B cell (primary cell): ENCODE results near the gene HERC4. TPM values are rescaled to one million over a fixed set of nuclear protein-coding genes. Genes with fewer than 3 reads are reported as not detected.
"Not testable (repeated sequence)": the region's sequence is repeated elsewhere in the genome, so short reads cannot be mapped to it uniquely, and the experiment has no call there.

Experiments used
- ATAC-seq: fragments of 200-7000 bp; cut with Tn5 transposase; one replicate; pipeline ENCODE4 v1.10.0; 2021; ENCODE audit warnings: low read depth, mild to moderate bottlenecking, moderate number of reproducible peaks, moderate library complexity
- CTCF ChIA-PET: fragments of 350-600 bp; sonication (Branson Sonifier 250); formaldehyde crosslinking; loops from one replicate; lab custom pipeline; 2021; ENCODE audit warnings: antibody characterized with exemption, inconsistent platforms; lab: Charles Lee
- POLR2A ChIA-PET: fragments of 350-600 bp; sonication (Branson Sonifier 250); formaldehyde crosslinking; loops from one replicate; lab custom pipeline; 2021; ENCODE audit warnings: antibody characterized with exemption; lab: Charles Lee
- DNase-seq: peaks from one replicate; pipeline ENCODE4 v3.0.0; 2013
- H2AFZ ChIP-seq: 2 replicates; pipeline ENCODE4 v1.6.1; 2012; ENCODE audit warnings: mild to moderate bottlenecking, low read depth, low read length; ENCODE audit not compliant: insufficient read depth, poor library complexity, severe bottlenecking
- H3K27ac ChIP-seq, 2 donors: 1 replicate in 1 of 2; 2 replicates in 1 of 2; pipeline ENCODE4 v1.5.1; 2012 to 2013; ENCODE audit warnings: low read length in 2 of 2, mild to moderate bottlenecking in 2 of 2, moderate library complexity in 1 of 2
- H3K27me3 ChIP-seq, 4 experiments: fragments of 200-600 bp in 1 of 4; sonication (generic) in 1 of 4; replicated peaks in 1 of 4; 1 replicate in 2 of 4; 2 replicates in 2 of 4; pipeline versions ENCODE4 v1.6.1 to v1.7.0; 2013 to 2016; ENCODE audit warnings: low read length in 3 of 4, mild to moderate bottlenecking in 2 of 4, mixed read lengths in 1 of 4, moderate library complexity in 1 of 4; ENCODE audit not compliant: insufficient read depth in 4 of 4, control insufficient read depth in 3 of 4; ENCODE audit errors: control extremely low read depth in 1 of 4
- H3K36me3 ChIP-seq, 2 experiments: replicated peaks in 1 of 2; 1 replicate in 1 of 2; 2 replicates in 1 of 2; pipeline versions ENCODE4 v1.6.1 to v1.7.1; 2013; ENCODE audit warnings: low read length in 1 of 2; ENCODE audit not compliant: insufficient read depth in 2 of 2, control insufficient read depth in 1 of 2; ENCODE audit errors: control extremely low read depth in 1 of 2, extremely low read depth in 1 of 2
- H3K4me1 ChIP-seq, 2 donors: fragments of 200-600 bp in 1 of 2; sonication (generic) in 1 of 2; 1 replicate in 1 of 2; 2 replicates in 1 of 2; pipeline versions ENCODE4 v1.5.1 to v1.6.1; 2013 to 2017; ENCODE audit warnings: low read length in 2 of 2; ENCODE audit not compliant: control insufficient read depth in 2 of 2, insufficient read depth in 2 of 2
- H3K4me2 ChIP-seq: replicated peaks from 2 replicates; pipeline ENCODE3; 2012; ENCODE audit warnings: mild to moderate bottlenecking, low read depth, low read length; ENCODE audit not compliant: poor library complexity, severe bottlenecking
- H3K4me3 ChIP-seq, 5 experiments: fragments of 200-600 bp in 1 of 5; sonication (generic) in 1 of 5; 1 replicate in 3 of 5; 2 replicates in 2 of 5; pipeline versions ENCODE4 v1.5.1 to v1.7.0; 2011 to 2016; ENCODE audit warnings: low read length in 4 of 5, mild to moderate bottlenecking in 4 of 5, low read depth in 2 of 5, control low read depth in 1 of 5, moderate library complexity in 1 of 5; ENCODE audit not compliant: insufficient read depth in 1 of 5; ENCODE audit errors: control extremely low read depth in 1 of 5, extremely low read depth in 1 of 5
- H3K79me2 ChIP-seq: fragments of 200-600 bp; sonication (generic); one replicate; pipeline ENCODE4 v1.6.0; 2016; ENCODE audit warnings: low read length; ENCODE audit not compliant: control insufficient read depth, insufficient read depth
- H3K9ac ChIP-seq: fragments of 200-600 bp; sonication (generic); 2 replicates; pipeline ENCODE4 v1.6.1; 2017; ENCODE audit warnings: mild to moderate bottlenecking, low read length, moderate library complexity
- H3K9me3 ChIP-seq, 3 donors: one replicate each; pipeline versions ENCODE4 v1.6.1 to v1.7.1; 2013; ENCODE audit warnings: low read length in 2 of 3; ENCODE audit not compliant: control insufficient read depth in 2 of 3, insufficient read depth in 1 of 3; ENCODE audit errors: control extremely low read depth in 1 of 3
- H4K20me1 ChIP-seq: 2 replicates; pipeline ENCODE4 v1.6.0; 2012; ENCODE audit warnings: mild to moderate bottlenecking, low read length; ENCODE audit not compliant: insufficient read depth, control insufficient read depth, poor library complexity, severe bottlenecking
- H3K27ac Mint-ChIP-seq: one replicate; pipeline ENCODE4 v1.8.0; 2021; ENCODE audit warnings: mixed read lengths
- H3K27me3 Mint-ChIP-seq: one replicate; pipeline ENCODE4 v1.8.0; 2021; ENCODE audit warnings: mixed read lengths
- H3K4me1 Mint-ChIP-seq: one replicate; pipeline ENCODE4 v1.8.0; 2021; ENCODE audit warnings: mixed read lengths
- H3K4me3 Mint-ChIP-seq: one replicate; pipeline ENCODE4 v1.8.0; 2021; ENCODE audit warnings: mixed read lengths
- H3K9me3 Mint-ChIP-seq: one replicate; pipeline ENCODE4 v1.8.0; 2022; ENCODE audit warnings: mixed read lengths; ENCODE audit not compliant: insufficient read depth
- CTCF ChIP-seq: fragments of 200-600 bp; IDR thresholded peaks from one replicate; pipeline ENCODE4 v1.8.0; 2022; ENCODE audit warnings: antibody characterized with exemption, mild to moderate bottlenecking
- EZH2 ChIP-seq: IDR thresholded peaks from 2 replicates; pipeline ENCODE4 v1.6.1; 2012; ENCODE audit warnings: borderline replicate concordance, low read depth, mild to moderate bottlenecking, moderate library complexity, low read length; ENCODE audit not compliant: insufficient read depth, poor library complexity, severe bottlenecking
- WGBS: methylation state at CpG from one replicate; pipeline ENCODE4 v1.1.5; 2013; ENCODE audit warnings: missing lambda C conversion rate; ENCODE audit not compliant: insufficient coverage; 5-methylcytosine and 5-hydroxymethylcytosine counted together
- intact Hi-C: fragments of 100-400 bp; cut with micrococcal nuclease; formaldehyde crosslinking; loops from one replicate; pipeline ENCODE4 v1.10.0; 2022
- polyA plus RNA-seq: library from polyadenylated mRNA; depleted of rRNA; stranded (reverse); fragments of >200 nt; gene quantifications from 2 replicates; pipeline ENCODE4 v1.2.3, GENCODE V29; 2012
- total RNA-seq, 2 donors: library from RNA; stranded (reverse); fragments of 120-200 nt in 1 of 2; gene quantifications; 1 replicate in 1 of 2; 2 replicates in 1 of 2; pipeline versions ENCODE4 v1.2.3 to v1.2.4, GENCODE V29; 2013 to 2022

Gene HERC4
- total and polyA plus RNA-seq, 2 donors (not counting 1 experiment from before 2014, with no cell fraction given), result 18.2 to 118 TPM

GRCh38 chr10:67990093-67990492 lies 85.0 kb downstream of the HERC4 start:
- CTCF ChIA-PET, result no interaction called here
- H3K9ac ChIP-seq, result no peak overlapping the region
- no peak overlapping the region for H3K4me2 ChIP-seq
- H3K4me3 ChIP-seq, result no peak overlapping the region
- no peaks in the 10 kb centered on the region for H3K9me3 Mint-ChIP-seq
- H3K79me2 ChIP-seq, result no peaks in the 10 kb centered on the region
- H3K4me3 Mint-ChIP-seq, result no peak overlapping the region
- POLR2A ChIA-PET, result interaction anchor here (0.5 kb wide), 1 partner anchor 10 kb away, joined by 4 read pairs; no protein-coding TSS in a partner anchor
- H3K27ac ChIP-seq, result no peak overlapping the region
- no peaks in the 10 kb centered on the region for H3K27me3 Mint-ChIP-seq
- no peak overlapping the region for H3K27ac Mint-ChIP-seq
- no peaks in the 10 kb centered on the region for H3K27me3 ChIP-seq
- DNase-seq (no peak), ATAC-seq (no peak)
- TF ChIP-seq EZH2 (no peak), CTCF (no peak)
- H3K36me3 ChIP-seq, result peaks cover 12 to 45% of the 10 kb centered on the region in 2 experiments
- H3K9me3 ChIP-seq, result no peaks in the 10 kb centered on the region
- intact Hi-C loops, result no loop called here
- H3K4me1 ChIP-seq, result no peaks in the 10 kb centered on the region
- no peaks in the 10 kb centered on the region for H4K20me1 ChIP-seq
- peaks cover 3% of the 10 kb centered on the region for H3K4me1 Mint-ChIP-seq
- H2AFZ ChIP-seq, result no peak overlapping the region

GRCh38 chr10:67988606-67989005 lies 86.5 kb downstream of the HERC4 start:
- CTCF ChIA-PET, result no interaction called here
- intact Hi-C loops, result no loop called here

GRCh38 chr10:67982603-67983002 lies 92.5 kb downstream of the HERC4 start:
- H3K27ac ChIP-seq, H4K20me1 ChIP-seq, H2AFZ ChIP-seq, H3K27me3 Mint-ChIP-seq, H3K27me3 ChIP-seq, CTCF ChIA-PET, POLR2A ChIA-PET, H3K79me2 ChIP-seq, H3K9ac ChIP-seq, H3K9me3 ChIP-seq, H3K4me2 ChIP-seq, H3K27ac Mint-ChIP-seq, ATAC-seq, H3K4me1 ChIP-seq, intact Hi-C loops, H3K9me3 Mint-ChIP-seq, DNase-seq, H3K4me1 Mint-ChIP-seq, H3K4me3 Mint-ChIP-seq, H3K4me3 ChIP-seq: not testable (repeated sequence)
- peaks cover 11 to 43% of the 10 kb centered on the region in 2 experiments for H3K36me3 ChIP-seq
- 100% methylated on average over 7 of the region's 8 CpGs for WGBS

More at GRCh38 chr10:67988606-67989005, 86.5 kb downstream of the HERC4 start:
- no peak for TF ChIP-seq EZH2
- TF ChIP-seq CTCF, result no peak
- WGBS, result no CpG with 5 or more reads among the region's 1 CpG
- Histone ChIP-seq H3K36me3 (peaks cover 12 to 42% of the 10 kb centered on the region in 2 experiments), H3K9me3 (no peaks in the 10 kb centered on the region), H3K4me1 (no peaks in the 10 kb centered on the region), H3K9ac (no peak overlapping the region), H3K4me3 (no peak overlapping the region), H2AFZ (no peak overlapping the region), H3K27ac (no peak overlapping the region), H3K4me2 (no peak overlapping the region), H4K20me1 (no peaks in the 10 kb centered on the region), H3K27me3 (no peaks in the 10 kb centered on the region), H3K79me2 (no peaks in the 10 kb centered on the region)
- POLR2A ChIA-PET, result no interaction called here
- Mint-ChIP-seq H3K4me3 (no peak overlapping the region), H3K27ac (no peak overlapping the region), H3K27me3 (no peaks in the 10 kb centered on the region), H3K9me3 (no peaks in the 10 kb centered on the region), H3K4me1 (peaks cover 3% of the 10 kb centered on the region)
- DNase-seq (no peak), ATAC-seq (no peak)
